Gastroesophageal sphincter (tissue), 4 donors: ENCODE results near the gene CLSTN2. TPM values are rescaled to one million over a fixed set of nuclear protein-coding genes. Genes with fewer than 3 reads are reported as not detected.

Experiments
- ATAC-seq: fragments of 150-250 bp; one replicate; pipeline ENCODE4 v1.9.1; 2016; ENCODE audit warnings: mild to moderate bottlenecking, moderate library complexity
- H3K27ac ChIP-seq, 4 donors: fragments of 200-600 bp; sonication (generic) in 3 of 4; 1 replicate in 3 of 4; 2 replicates in 1 of 4; pipeline ENCODE4 v1.5.1; 2016 to 2019
- H3K27me3 ChIP-seq: fragments of 200-600 bp; sonication (generic); one replicate; pipeline ENCODE4 v1.5.1; 2019
- H3K36me3 ChIP-seq, 2 donors: fragments of 200-600 bp; sonication (generic); one replicate each; pipeline ENCODE4 v1.5.1; 2019; ENCODE audit warnings: control low read depth in 1 of 2
- H3K4me1 ChIP-seq, 3 donors: fragments of 200-600 bp; sonication (generic); 1 replicate in 2 of 3; 2 replicates in 1 of 3; pipeline ENCODE4 v1.5.1; 2016 to 2019; ENCODE audit warnings: control low read depth in 2 of 3
- H3K4me3 ChIP-seq, 2 donors: fragments of 200-600 bp; sonication (generic); one replicate each; pipeline ENCODE4 v1.5.1; 2019; ENCODE audit warnings: mild to moderate bottlenecking in 1 of 2, moderate library complexity in 1 of 2
- H3K9me3 ChIP-seq, 3 donors: fragments of 200-600 bp; sonication (generic); one replicate each; pipeline ENCODE4 v1.5.1; 2017 to 2019; ENCODE audit warnings: control low read depth in 2 of 3
- CTCF ChIP-seq, 4 experiments: fragments of 200-600 bp in 2 of 4; fragments of 450-650 bp in 2 of 4; sonication (generic) in 1 of 4; IDR thresholded peaks; one replicate each; pipeline ENCODE4 v1.5.1; 2017 to 2019; ENCODE audit warnings: antibody characterized with exemption in 4 of 4, mild to moderate bottlenecking in 2 of 4, moderate library complexity in 2 of 4
- EP300 ChIP-seq: sonication (generic); formaldehyde crosslinking; IDR thresholded peaks from one replicate; pipeline ENCODE4 v1.6.1; 2017; ENCODE audit warnings: antibody characterized with exemption, mild to moderate bottlenecking
- POLR2A ChIP-seq, 2 donors: fragments of 450-650 bp; IDR thresholded peaks; one replicate each; pipeline ENCODE4 v1.6.1; 2017; ENCODE audit warnings: antibody characterized with exemption in 2 of 2, mild to moderate bottlenecking in 2 of 2, moderate library complexity in 1 of 2
- POLR2AphosphoS5 ChIP-seq: sonication (generic); formaldehyde crosslinking; IDR thresholded peaks from one replicate; pipeline ENCODE4 v1.6.1; 2017; ENCODE audit warnings: antibody characterized with exemption
- WGBS, 2 donors: methylation state at CpG; one replicate each; pipeline ENCODE4 v1.1.5; 2018; ENCODE audit warnings: low coverage in 1 of 2; 5-methylcytosine and 5-hydroxymethylcytosine counted together
- total RNA-seq, 4 donors: library from RNA; depleted of rRNA; stranded (reverse); fragments of >200 nt; gene quantifications; one replicate each; pipeline ENCODE4 v1.1.0, GENCODE V29; 2016

Gene CLSTN2
- total RNA-seq, 4 donors from 2014 or later: 6.6 to 9.7 (median 7.7) TPM

GRCh38 chr3:140603766-140604165, 668.8 kb downstream of the CLSTN2 start:
- WGBS, 2 donors: 61 to 62% methylated on average over 3 of the region's 3 CpGs
- TF ChIP-seq POLR2AphosphoS5 (no peak), CTCF (IDR thresholded peaks at IDR 0.05) (no peak), EP300 (no peak), POLR2A (IDR thresholded peaks at IDR 0.05) (no peak)
- Histone ChIP-seq H3K9me3 (peaks cover 0 to 4% (median 0%) of the 10 kb centered on the region in 3 donors), H3K4me1 (no peaks in the 10 kb centered on the region), H3K27ac (no peak overlapping the region), H3K27me3 (peaks cover 5% of the 10 kb centered on the region), H3K36me3 (no peaks in the 10 kb centered on the region), H3K4me3 (no peak overlapping the region)
- no peak for ATAC-seq

GRCh38 chr3:140610544-140610943, 675.6 kb downstream of the CLSTN2 start:
- H3K27ac ChIP-seq: no peak overlapping the region
- WGBS, 2 donors: 69 to 79% methylated on average over 3 of the region's 3 CpGs
- no peak for TF ChIP-seq EP300
- TF ChIP-seq POLR2AphosphoS5: no peak
- no peak for TF ChIP-seq CTCF (IDR thresholded peaks at IDR 0.05)
- TF ChIP-seq POLR2A (IDR thresholded peaks at IDR 0.05): no peak
- peaks cover 0 to 4% (median 0%) of the 10 kb centered on the region in 3 donors for H3K9me3 ChIP-seq
- H3K36me3 ChIP-seq: no peaks in the 10 kb centered on the region
- H3K4me3 ChIP-seq: no peak overlapping the region
- no peak for ATAC-seq
- no peaks in the 10 kb centered on the region for H3K27me3 ChIP-seq
- H3K4me1 ChIP-seq: no peaks in the 10 kb centered on the region

GRCh38 chr3:140614001-140614400, 679.0 kb downstream of the CLSTN2 start:
- no peak for ATAC-seq
- Histone ChIP-seq H3K27ac (no peak overlapping the region), H3K9me3 (peaks cover 0 to 20% (median 0%) of the 10 kb centered on the region in 3 donors), H3K36me3 (no peaks in the 10 kb centered on the region), H3K4me3 (no peak overlapping the region), H3K4me1 (no peaks in the 10 kb centered on the region), H3K27me3 (no peaks in the 10 kb centered on the region)
- TF ChIP-seq POLR2AphosphoS5 (no peak), POLR2A (IDR thresholded peaks at IDR 0.05) (no peak), EP300 (no peak), CTCF (IDR thresholded peaks at IDR 0.05) (no peak)
- 78 to 80% methylated on average over 1 of the region's 1 CpG for WGBS, 2 donors

- Histone ChIP-seq H3K9me3 (peaks cover 0 to 20% (median 0%) of the 10 kb centered on the region in 3 donors), H3K4me1 (no peaks in the 10 kb centered on the region), H3K36me3 (no peaks in the 10 kb centered on the region), H3K4me3 (no peak overlapping the region), H3K27ac (no peak overlapping the region), H3K27me3 (no peaks in the 10 kb centered on the region)
- TF ChIP-seq CTCF (IDR thresholded peaks at IDR 0.05) (no peak), POLR2AphosphoS5 (no peak), EP300 (no peak), POLR2A (IDR thresholded peaks at IDR 0.05) (no peak)
- no peak for ATAC-seq
- WGBS, 2 donors: 50 to 63% methylated on average over 1 of the region's 2 CpGs
Observed at GRCh38 chr3:140617135-140617534, 682.1 kb downstream of the CLSTN2 start.

- WGBS, 2 donors: 79 to 96% methylated on average over 5 to 7 of the region's 7 CpGs
- no peaks in the 10 kb centered on the region for H3K9me3 ChIP-seq
- H3K27ac ChIP-seq: no peak overlapping the region
- no peak for ATAC-seq
- no peaks in the 10 kb centered on the region for H3K4me1 ChIP-seq
- no peaks in the 10 kb centered on the region for H3K27me3 ChIP-seq
- H3K4me3 ChIP-seq: no peak overlapping the region
- no peaks in the 10 kb centered on the region for H3K36me3 ChIP-seq
- TF ChIP-seq CTCF (IDR thresholded peaks at IDR 0.05) (no peak), EP300 (no peak), POLR2A (IDR thresholded peaks at IDR 0.05) (no peak), POLR2AphosphoS5 (no peak)
Observed at GRCh38 chr3:140626856-140627255, 691.9 kb downstream of the CLSTN2 start.
